GM19468 (cell line): ENCODE measurements around the gene IL15RA.

Experiments used
- ATAC-seq: cut with Tn5 transposase; IDR thresholded peaks from one replicate; pipeline ENCODE4 v1.9.1; 2021; ENCODE audit warnings: mild to moderate bottlenecking, moderate library complexity, moderate number of reproducible peaks; ENCODE audit not compliant: unreplicated experiment; ENCODE audit errors: extremely low read depth

Gene IL15RA, protein sequence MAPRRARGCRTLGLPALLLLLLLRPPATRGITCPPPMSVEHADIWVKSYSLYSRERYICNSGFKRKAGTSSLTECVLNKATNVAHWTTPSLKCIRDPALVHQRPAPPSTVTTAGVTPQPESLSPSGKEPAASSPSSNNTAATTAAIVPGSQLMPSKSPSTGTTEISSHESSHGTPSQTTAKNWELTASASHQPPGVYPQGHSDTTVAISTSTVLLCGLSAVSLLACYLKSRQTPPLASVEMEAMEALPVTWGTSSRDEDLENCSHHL

GRCh38 chr10:5977471-5978229, at the start of gene IL15RA:
Gene IL15RA (minus strand): TSS chr10:5977543. CDS start chr10:5977492, 51 bp downstream.
- peak; percentile 43 for ATAC-seq

DNA sequence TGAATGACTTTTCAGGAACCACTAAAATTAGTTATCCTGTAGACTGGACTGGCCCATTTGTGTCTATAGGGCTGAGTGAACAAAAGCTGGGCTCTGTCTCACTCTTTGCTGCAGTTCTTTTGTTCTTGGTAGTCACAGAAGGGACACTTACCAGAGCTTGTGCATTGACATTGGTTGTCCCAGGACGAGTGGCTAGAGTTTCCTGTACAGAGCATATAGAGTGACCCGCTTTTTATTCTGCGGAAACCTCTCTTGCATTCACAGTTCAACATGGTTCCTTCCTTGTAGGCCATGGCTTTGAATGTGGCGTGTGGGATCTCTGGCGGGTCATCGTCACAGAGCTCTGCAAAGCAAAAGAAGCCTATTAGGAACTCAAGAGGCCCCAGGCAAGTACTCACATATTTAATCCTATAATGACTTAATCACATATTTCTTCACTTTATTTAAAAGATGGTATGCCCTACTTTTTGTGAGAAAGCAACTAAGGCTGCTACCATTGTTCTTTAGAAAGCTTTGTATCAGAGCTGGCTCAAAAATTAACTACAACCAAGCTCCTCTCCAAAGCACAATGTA, 48.4 kb upstream of the IL15RA start:
- no peak for ATAC-seq

GRCh38 chr10:6024334-6024682, 47.0 kb upstream of the IL15RA start:
- ATAC-seq, result no peak

GRCh38 chr10:6023661-6024333, 46.5 kb upstream of the IL15RA start:
- ATAC-seq, result no peak

DNA sequence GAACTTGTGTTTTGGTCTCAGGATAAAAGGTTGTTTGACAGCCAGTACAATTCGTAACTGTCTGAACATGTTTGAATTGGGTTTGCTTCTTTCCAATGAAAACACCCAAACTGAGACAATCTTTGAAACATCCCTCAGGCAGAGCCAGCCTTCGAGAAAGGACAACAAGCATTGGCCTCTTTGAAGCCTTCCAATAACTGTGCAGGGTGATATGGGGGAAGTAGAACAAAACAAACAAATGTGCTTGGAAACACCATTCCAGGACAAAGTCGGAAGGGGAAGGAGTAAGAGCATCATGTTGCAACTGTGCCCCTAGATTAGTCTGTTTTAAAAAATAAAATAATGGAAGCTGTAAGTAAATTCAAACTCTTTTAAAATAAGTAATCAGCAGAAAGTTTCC, 45.3 kb upstream of the IL15RA start:
- no peak for ATAC-seq

DNA sequence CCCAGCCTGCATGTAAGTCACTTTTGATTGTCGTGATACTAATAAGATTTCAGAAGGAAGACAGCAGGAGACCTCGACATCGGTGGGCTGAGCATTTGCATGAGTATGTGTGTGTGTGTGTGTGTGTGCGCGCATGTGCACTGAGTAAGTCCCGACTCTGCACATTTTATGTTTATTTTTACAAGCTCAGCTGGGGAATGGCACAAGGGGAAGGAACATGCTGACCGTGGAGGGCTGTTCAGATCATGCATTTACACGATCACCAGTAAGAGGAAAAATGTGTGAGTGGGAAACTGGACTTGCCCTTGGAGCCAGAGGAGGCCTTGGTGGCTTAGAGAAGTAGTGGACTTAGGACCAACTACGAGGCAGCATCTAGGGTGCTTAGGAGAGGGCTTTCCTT, 43.5 kb upstream of the IL15RA start:
- no peak for ATAC-seq

GRCh38 chr10:6019796-6020195, 42.5 kb upstream of the IL15RA start:
- ATAC-seq, result no peak

DNA sequence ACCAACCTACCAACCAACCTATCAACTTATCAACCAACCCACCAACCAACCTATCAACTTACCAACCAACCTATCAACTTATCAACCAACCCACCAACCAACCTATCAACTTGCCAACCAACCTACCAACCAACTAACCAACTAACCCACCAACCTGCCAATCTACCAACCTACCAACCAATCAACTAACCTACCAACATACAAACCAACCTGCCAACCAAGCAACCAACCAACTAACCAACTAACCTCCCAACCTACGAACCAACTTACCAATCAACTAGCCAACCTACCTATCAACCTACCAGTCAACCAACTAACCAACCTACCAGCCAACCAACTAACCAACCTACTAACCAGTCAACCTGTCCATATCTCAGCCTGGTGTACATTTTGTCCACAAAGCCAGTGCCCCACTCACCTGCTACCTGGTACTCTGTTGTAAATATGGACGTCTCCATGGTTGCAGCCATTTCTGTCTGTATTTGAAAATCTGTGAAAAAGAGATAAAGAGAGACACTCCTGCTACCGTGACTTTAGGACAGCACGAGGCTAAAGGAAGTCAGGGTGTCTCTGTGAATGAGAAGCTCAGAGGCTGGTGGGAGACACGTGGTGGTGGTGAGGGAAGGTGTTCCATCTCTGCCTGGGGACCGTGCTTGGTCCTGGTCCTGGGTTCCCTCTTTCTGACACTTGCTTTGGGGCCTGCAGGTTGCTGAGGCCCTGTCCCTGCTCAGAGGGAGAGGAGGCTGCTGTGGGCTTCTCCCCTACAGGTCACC, 41.9 kb upstream of the IL15RA start:
- ATAC-seq, result no peak

DNA sequence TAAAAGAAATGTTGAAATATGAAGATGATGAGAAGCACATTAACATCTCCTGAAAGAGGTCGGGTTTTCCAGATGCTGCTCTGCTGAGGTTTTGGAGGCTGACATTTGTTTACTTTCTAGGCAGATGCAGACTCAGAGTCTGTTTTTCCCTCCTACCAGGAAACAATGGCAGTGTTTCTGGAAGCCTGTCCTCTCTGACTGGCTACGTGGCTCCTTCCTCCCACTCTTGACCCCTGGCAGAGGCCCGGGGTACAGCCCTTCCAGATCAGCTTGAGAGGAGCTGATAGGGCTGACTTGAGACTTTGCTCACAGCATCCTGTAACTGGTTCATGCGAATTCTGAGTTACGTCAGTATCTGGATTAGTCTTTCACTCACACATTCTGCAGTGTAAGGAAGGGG, 41.1 kb upstream of the IL15RA start:
- ATAC-seq, result no peak

GRCh38 chr10:6017781-6018354, 40.5 kb upstream of the IL15RA start:
- no peak for ATAC-seq

DNA sequence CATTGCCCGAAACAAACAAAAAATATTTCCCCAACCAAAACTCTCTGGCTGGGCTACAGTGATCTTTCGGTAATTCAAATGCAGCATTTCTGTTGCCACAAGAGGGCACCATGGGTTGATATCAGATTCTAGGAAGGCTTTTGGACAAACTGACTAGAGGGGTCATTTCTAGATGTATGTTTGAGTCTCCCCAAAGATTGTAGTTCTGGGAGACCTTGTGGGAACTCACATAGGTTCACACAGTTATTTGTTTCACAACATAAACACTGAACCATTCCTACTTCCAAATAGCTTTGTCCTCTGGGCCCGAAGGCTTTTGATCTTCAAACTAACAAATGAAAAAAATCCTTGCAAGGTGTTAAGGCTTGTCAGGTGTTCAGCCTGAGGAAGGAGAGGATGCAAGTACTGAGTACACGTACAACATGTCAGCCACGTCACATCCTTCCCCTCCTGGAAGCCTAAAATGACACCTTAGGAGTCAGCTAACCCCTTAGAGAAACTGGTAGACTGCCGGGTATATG, 37.0 kb upstream of the IL15RA start:
- ATAC-seq, result no peak

DNA sequence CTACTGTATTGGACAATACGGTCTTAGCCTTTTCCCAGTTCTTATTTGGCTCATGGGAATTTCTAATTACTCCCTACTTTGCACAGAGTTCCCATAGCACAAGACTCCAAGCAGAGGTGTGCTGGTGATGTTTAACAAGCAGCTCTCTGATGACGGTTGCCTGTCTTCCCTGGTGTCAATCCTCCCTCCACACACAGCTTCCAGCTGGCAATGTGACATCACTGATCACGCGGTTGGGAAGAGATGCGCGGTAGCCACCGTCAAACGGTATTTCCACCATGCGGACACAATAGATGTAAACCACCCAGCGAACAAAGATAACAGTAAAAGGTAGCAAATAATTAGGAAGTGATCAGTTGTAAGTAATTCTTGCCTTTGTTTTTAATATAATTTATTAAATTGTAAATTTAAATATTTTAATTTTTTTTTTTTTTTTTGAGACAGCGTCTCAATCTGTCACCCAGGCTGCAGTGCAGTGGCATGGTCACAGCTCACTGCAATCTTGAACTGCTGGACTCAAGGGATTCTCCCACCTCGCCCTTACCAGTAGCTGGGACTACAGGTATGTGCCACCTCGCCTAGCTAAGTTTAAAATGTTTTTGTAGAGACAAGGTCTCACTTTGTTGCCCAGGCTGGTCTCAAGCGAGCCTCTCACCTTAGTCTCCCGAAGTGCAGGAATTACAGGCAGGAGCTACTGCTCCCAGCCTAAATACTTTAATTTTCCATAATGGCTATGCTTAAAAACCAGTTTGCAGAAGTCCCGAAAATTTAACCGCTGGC, 36.3 kb upstream of the IL15RA start:
- no peak for ATAC-seq

DNA sequence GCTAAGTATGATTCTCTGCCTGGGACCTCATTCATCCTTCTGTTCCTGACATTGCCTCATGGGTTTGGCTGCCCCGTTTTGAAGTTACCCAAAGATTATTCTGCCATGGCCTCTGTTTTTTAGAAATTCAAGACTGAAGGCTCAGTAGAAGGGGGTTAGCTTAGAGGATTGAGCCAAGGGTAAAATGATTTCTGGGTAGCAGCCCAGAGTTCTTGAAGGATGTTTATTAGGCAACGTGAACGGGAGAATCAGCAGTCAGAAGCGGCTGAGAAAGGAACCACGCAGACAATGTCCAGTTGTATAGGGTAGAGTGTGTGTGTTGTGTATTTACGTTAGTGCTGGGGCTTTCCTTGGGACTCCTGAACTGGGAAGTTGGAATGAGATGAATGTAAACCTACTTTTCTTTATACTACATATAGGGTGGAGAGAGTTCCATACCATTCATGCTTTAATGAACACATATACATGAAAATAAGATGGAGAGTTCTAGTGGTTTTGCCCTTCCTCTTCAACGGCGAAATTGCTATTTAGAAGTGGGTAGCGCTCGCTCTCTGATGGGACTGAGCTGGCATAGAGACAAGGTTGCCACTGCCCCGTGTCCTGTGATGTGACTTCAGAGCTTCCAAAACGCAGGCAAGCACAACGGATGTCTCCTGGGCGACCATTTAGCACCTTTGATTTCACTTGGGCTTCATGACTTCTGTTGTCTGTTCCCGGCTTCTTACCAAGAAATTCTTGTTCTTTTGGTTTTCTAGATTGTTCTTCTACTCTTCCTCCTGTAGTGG, 35.0 kb upstream of the IL15RA start:
- no peak for ATAC-seq

- no peak for ATAC-seq
Observed at GRCh38 chr10:6011558-6011957, 34.2 kb upstream of the IL15RA start.

GRCh38 chr10:6010569-6010968, 33.2 kb upstream of the IL15RA start:
- ATAC-seq, result no peak

GRCh38 chr10:6009961-6010360, 32.6 kb upstream of the IL15RA start:
- ATAC-seq, result no peak

DNA sequence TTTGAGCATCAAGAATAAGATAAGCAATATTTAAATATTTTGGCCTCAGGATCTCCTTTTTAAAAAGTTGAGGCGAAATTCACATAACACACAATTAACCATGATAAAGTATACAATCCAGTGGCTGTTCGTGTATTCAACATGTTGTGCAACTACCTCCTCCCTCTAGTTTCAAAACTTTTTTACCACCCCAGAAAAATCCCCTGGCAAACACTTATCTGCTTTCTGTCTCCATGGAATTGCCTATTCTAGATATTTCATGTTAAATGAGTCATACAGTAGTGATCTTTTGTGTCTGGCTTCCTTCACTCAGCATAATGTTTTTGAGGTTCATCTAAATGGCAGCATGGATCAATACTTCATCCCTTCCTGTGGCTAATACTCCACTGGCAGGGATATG, 31.8 kb upstream of the IL15RA start:
- no peak for ATAC-seq

GRCh38 chr10:6008497-6009142, 31.3 kb upstream of the IL15RA start:
- ATAC-seq, result no peak
